Endothelial cell of umbilical vein (primary cell): ENCODE measurements around the gene ZNF524. TPM values are rescaled to one million over a fixed set of nuclear protein-coding genes. Genes with fewer than 3 reads are reported as not detected.
"Not testable (repeated sequence)": the region's sequence is repeated elsewhere in the genome, so short reads cannot be mapped to it uniquely, and the experiment has no call there.

Experiments used
- BruUV-seq: library from RNA; stranded (reverse); fragments of 400-500 nt; replicated peaks from 2 replicates; lab custom pipeline; 2021; lab: Mats Ljungman, UMichigan
- CTCF ChIA-PET: fragments of 300-600, 350-600 bp; sonication (Branson Sonifier 250); formaldehyde crosslinking; loops from one replicate; lab custom pipeline; 2021; ENCODE audit warnings: antibody characterized with exemption, inconsistent platforms; lab: Charles Lee
- POLR2A ChIA-PET: fragments of 300-600, 350-600 bp; sonication (Branson Sonifier 250); formaldehyde crosslinking; loops from one replicate; lab custom pipeline; 2021; ENCODE audit warnings: antibody characterized with exemption, inconsistent platforms; lab: Charles Lee
- DNase-seq: peaks from one replicate; pipeline ENCODE4 v3.0.0-alpha.2; 2011; ENCODE audit warnings: low read depth, low spot score
- FAIRE-seq: peaks from 2 replicates; lab custom pipeline; 2011; peaks lifted over from hg19 to GRCh38; lab: Jason Lieb, UNC
- H2AFZ ChIP-seq: 2 replicates; pipeline ENCODE4 v1.6.0; 2012; ENCODE audit warnings: low read depth, low read length, control low read depth, inconsistent platforms
- H3K27ac ChIP-seq: 2 replicates; pipeline ENCODE4 v1.5.1; 2011; ENCODE audit warnings: low read depth, mild to moderate bottlenecking, control low read depth, low read length, moderate library complexity; ENCODE audit not compliant: insufficient read depth
- H3K27me3 ChIP-seq, 2 experiments: 2 replicates each; pipeline versions ENCODE4 v1.6.0 to v1.6.1; 2011; ENCODE audit warnings: low read length in 2 of 2, mixed read lengths in 1 of 2; ENCODE audit not compliant: control insufficient read depth in 2 of 2, insufficient read depth in 2 of 2
- H3K36me3 ChIP-seq, 2 experiments: 2 replicates in 1 of 2; 3 replicates in 1 of 2; pipeline ENCODE4 v1.5.1; 2011; ENCODE audit warnings: low read length in 2 of 2, mild to moderate bottlenecking in 1 of 2, moderate library complexity in 1 of 2; ENCODE audit not compliant: control insufficient read depth in 2 of 2, insufficient read depth in 2 of 2; ENCODE audit errors: extremely low read depth in 1 of 2
- H3K4me1 ChIP-seq: 3 replicates; pipeline ENCODE4 v1.5.1; 2011; ENCODE audit warnings: mild to moderate bottlenecking, low read length; ENCODE audit not compliant: control insufficient read depth, insufficient read depth; ENCODE audit errors: extremely low read depth
- H3K4me2 ChIP-seq: 2 replicates; pipeline ENCODE4 v1.6.1; 2011; ENCODE audit warnings: low read length, control low read depth, mixed read lengths; ENCODE audit not compliant: insufficient read depth
- H3K4me3 ChIP-seq, 3 experiments: fragments of 200-600 bp in 1 of 3; sonication (generic), shearing (Covaris generic) in 1 of 3; replicated peaks in 1 of 3; 2 replicates each; pipeline ENCODE4 v1.5.1; 2011 to 2016; ENCODE audit warnings: control low read depth in 3 of 3, low read length in 3 of 3, mild to moderate bottlenecking in 2 of 3, inconsistent platforms in 1 of 3, low read depth in 1 of 3, moderate library complexity in 1 of 3; ENCODE audit not compliant: insufficient read depth in 1 of 3
- H3K79me2 ChIP-seq: 2 replicates; pipeline ENCODE4 v1.6.0; 2012; ENCODE audit warnings: low read length, inconsistent platforms; ENCODE audit not compliant: control insufficient read depth, insufficient read depth
- H3K9ac ChIP-seq: replicated peaks from 2 replicates; pipeline ENCODE3; 2011; ENCODE audit warnings: low read length, control low read depth; ENCODE audit not compliant: insufficient read depth; ENCODE audit errors: extremely low read depth
- H3K9me1 ChIP-seq: replicated peaks from 3 replicates; pipeline ENCODE4 v1.6.0; 2011; ENCODE audit warnings: mild to moderate bottlenecking, low read length; ENCODE audit not compliant: control insufficient read depth, insufficient read depth; ENCODE audit errors: extremely low read depth
- H3K9me3 ChIP-seq: replicated peaks from 2 replicates; pipeline ENCODE4 v1.5.1; 2012; ENCODE audit warnings: low read length, inconsistent platforms; ENCODE audit not compliant: control insufficient read depth, insufficient read depth
- H4K20me1 ChIP-seq: replicated peaks from 2 replicates; pipeline ENCODE3; 2011; ENCODE audit warnings: mild to moderate bottlenecking, low read length; ENCODE audit not compliant: control insufficient read depth, insufficient read depth; ENCODE audit errors: extremely low read depth
- EZH2 ChIP-seq: IDR thresholded peaks from 2 replicates; pipeline ENCODE4 v1.6.1; 2012; ENCODE audit warnings: borderline replicate concordance, low read depth, mild to moderate bottlenecking, moderate library complexity, low read length, inconsistent platforms; ENCODE audit not compliant: severe bottlenecking
- MAX ChIP-seq: IDR thresholded peaks from 2 replicates; pipeline ENCODE4 v1.6.1; 2011; ENCODE audit not compliant: insufficient read depth, insufficient read length
- POLR2AphosphoS5 ChIP-seq: IDR thresholded peaks from 2 replicates; pipeline ENCODE4 v1.6.1; 2012; ENCODE audit warnings: low read depth, mild to moderate bottlenecking, control low read depth, low read length, moderate library complexity; ENCODE audit not compliant: insufficient read depth
- dilution Hi-C: fragments of 300-500 bp; cut with MboI; formaldehyde crosslinking; loops from one replicate; pipeline ENCODE4 v1.15.0; 2019; ENCODE audit warnings: low sequenced_read_pairs; ENCODE audit not compliant: extremely low pct_ligation_motif_present
- intact Hi-C: fragments of 100-400 bp; cut with micrococcal nuclease; formaldehyde crosslinking; loops from one replicate; pipeline ENCODE4 v1.10.0; 2022
- polyA plus RNA-seq, 4 experiments: library from polyadenylated mRNA; depleted of rRNA in 3 of 4; stranded (reverse) in 3 of 4; unstranded in 1 of 4; fragments of >200 nt; gene quantifications; 2 replicates each; pipeline versions ENCODE4 v1.2.1 to v1.2.3, GENCODE V29; 2011 to 2012; ENCODE audit warnings: missing spikeins in 1 of 4
- total RNA-seq: library from RNA; stranded (reverse); gene quantifications from 2 replicates; pipeline ENCODE4 v1.2.3, GENCODE V29; 2021

Gene ZNF524
- total and polyA plus RNA-seq, 2 donors (not counting 3 experiments of a cell fraction or from before 2014, with no cell fraction given) = 15.2 to 15.4 TPM

GRCh38 chr19:55567708-55568328, 32.3 kb upstream of the ZNF524 start:
- H3K4me1 ChIP-seq = no peaks in the 10 kb centered on the region
- H3K27me3 ChIP-seq = peaks cover 0 to 2% of the 10 kb centered on the region in 2 experiments
- H2AFZ ChIP-seq = no peak overlapping the region
- no peaks in the 10 kb centered on the region for H3K9me3 ChIP-seq
- H3K36me3 ChIP-seq = no peaks in the 10 kb centered on the region
- no peaks in the 10 kb centered on the region for H4K20me1 ChIP-seq
- H3K9me1 ChIP-seq = no peaks in the 10 kb centered on the region
- no peak overlapping the region for H3K4me2 ChIP-seq
- no TSS peak for BruUV-seq
- FAIRE-seq (no peak), DNase-seq (no peak)
- POLR2A ChIA-PET = no interaction called here
- CTCF ChIA-PET = interaction anchor here (1.4 kb wide), 1 partner anchor 9 kb away, joined by 4 read pairs; no protein-coding TSS in a partner anchor
- intact Hi-C loops = no loop called here
- H3K4me3 ChIP-seq = no peak overlapping the region
- dilution Hi-C loops = no loop called here
- no peak overlapping the region for H3K27ac ChIP-seq
- no peak overlapping the region for H3K9ac ChIP-seq
- no peak for TF ChIP-seq EZH2
- no peak for TF ChIP-seq MAX
- TF ChIP-seq POLR2AphosphoS5 = no peak
- no peaks in the 10 kb centered on the region for H3K79me2 ChIP-seq

- H4K20me1 ChIP-seq, intact Hi-C loops, H3K27ac ChIP-seq, FAIRE-seq, H3K36me3 ChIP-seq, DNase-seq, POLR2A ChIA-PET, H3K4me1 ChIP-seq, H3K27me3 ChIP-seq, H3K9ac ChIP-seq, H2AFZ ChIP-seq, H3K9me3 ChIP-seq, H3K79me2 ChIP-seq, H3K4me3 ChIP-seq, H3K4me2 ChIP-seq, BruUV-seq, dilution Hi-C loops, H3K9me1 ChIP-seq: not testable (repeated sequence)
- CTCF ChIA-PET = interaction anchor here (1.4 kb wide), 1 partner anchor 7 kb away, joined by 4 read pairs; no protein-coding TSS in a partner anchor
Measured at GRCh38 chr19:55569477-55569876, 30.6 kb upstream of the ZNF524 start.

GRCh38 chr19:55573929-55574328, 26.2 kb upstream of the ZNF524 start:
- dilution Hi-C loops, intact Hi-C loops: not testable (repeated sequence)

More at GRCh38 chr19:55573929-55574328, 26.2 kb upstream of the ZNF524 start:
- H3K79me2 ChIP-seq, H3K4me2 ChIP-seq, FAIRE-seq, POLR2A ChIA-PET, H4K20me1 ChIP-seq, H3K27me3 ChIP-seq, H2AFZ ChIP-seq, DNase-seq, BruUV-seq, H3K4me1 ChIP-seq, H3K9me1 ChIP-seq, H3K4me3 ChIP-seq, H3K9ac ChIP-seq, H3K27ac ChIP-seq, H3K9me3 ChIP-seq, H3K36me3 ChIP-seq: not testable (repeated sequence)
- CTCF ChIA-PET = interaction anchor here (2.3 kb wide), 1 partner anchor 25 kb away, joined by 6 read pairs; no protein-coding TSS in a partner anchor
